PC-9 (cell line): ENCODE measurements around the gene TTLL9. TPM values are rescaled to one million over a fixed set of nuclear protein-coding genes. Genes with fewer than 3 reads are reported as not detected.

ENCODE experiments used
- BruUV-seq: library from RNA; stranded (reverse); fragments of 400-500 nt; replicated peaks from 2 replicates; lab custom pipeline; 2021; lab: Mats Ljungman, UMichigan
- CTCF ChIA-PET: fragments of 300-600 bp; sonication (Branson Sonifier 250); formaldehyde crosslinking; loops from one replicate; lab custom pipeline; 2022; ENCODE audit warnings: antibody characterized with exemption; lab: Charles Lee
- POLR2A ChIA-PET: fragments of 300-600 bp; sonication (Branson Sonifier 250); formaldehyde crosslinking; loops from one replicate; lab custom pipeline; 2022; ENCODE audit warnings: antibody characterized with exemption; ENCODE audit not compliant: unreplicated experiment; lab: Charles Lee
- DNase-seq, 2 experiments: peaks; one replicate each; pipeline versions ENCODE4 v3.0.0 to v3.0.0-alpha.2; 2015 to 2022; ENCODE audit warnings: mixed read lengths in 1 of 2
- H2AFZ ChIP-seq: fragments of 200-600 bp; sonication (generic); 2 replicates; pipeline ENCODE4 v1.8.1; 2017; ENCODE audit warnings: antibody characterized with exemption
- H3F3A ChIP-seq: fragments of 200-600 bp; sonication (generic); 2 replicates; pipeline ENCODE4 v1.8.1; 2017; ENCODE audit warnings: antibody characterized with exemption, mild to moderate bottlenecking, low read depth; ENCODE audit not compliant: insufficient read depth
- H3K27ac ChIP-seq: fragments of 200-600 bp; sonication (generic); 2 replicates; pipeline ENCODE4 v1.6.1; 2016; ENCODE audit warnings: mixed run types
- H3K27me3 ChIP-seq: fragments of 200-600 bp; sonication (generic); 2 replicates; pipeline ENCODE4 v1.6.1; 2016; ENCODE audit warnings: low read depth, mixed run types; ENCODE audit not compliant: insufficient read depth
- H3K36me3 ChIP-seq: fragments of 200-600 bp; sonication (generic); 2 replicates; pipeline ENCODE4 v1.6.1; 2016; ENCODE audit warnings: low read depth, mixed run types
- H3K4me1 ChIP-seq: fragments of 200-600 bp; sonication (generic); replicated peaks from 2 replicates; pipeline ENCODE4 v1.6.1; 2016; ENCODE audit warnings: mixed run types; ENCODE audit not compliant: insufficient read depth
- H3K4me2 ChIP-seq: fragments of 200-600 bp; sonication (generic); 2 replicates; pipeline ENCODE4 v1.6.1; 2017; ENCODE audit warnings: mixed run types
- H3K4me3 ChIP-seq: fragments of 200-600 bp; sonication (generic); 2 replicates; pipeline ENCODE4 v1.6.1; 2016; ENCODE audit warnings: mixed run types
- H3K79me2 ChIP-seq: fragments of 200-600 bp; sonication (generic); 2 replicates; pipeline ENCODE4 v1.6.1; 2017; ENCODE audit warnings: low read depth, mixed run types
- H3K9me2 ChIP-seq: fragments of 200-600 bp; sonication (generic); 2 replicates; pipeline ENCODE4 v1.8.1; 2017; ENCODE audit warnings: mild to moderate bottlenecking; ENCODE audit not compliant: insufficient read depth
- H3K9me3 ChIP-seq: fragments of 200-600 bp; sonication (generic); 2 replicates; pipeline ENCODE4 v1.8.1; 2016; ENCODE audit warnings: low read depth; ENCODE audit not compliant: insufficient read depth
- H4K20me1 ChIP-seq: fragments of 200-600 bp; sonication (generic); 2 replicates; pipeline ENCODE4 v1.8.1; 2017; ENCODE audit not compliant: insufficient read depth
- CTCF ChIP-seq: fragments of 200-600 bp; sonication (generic); conservative IDR thresholded peaks from 2 replicates; pipeline ENCODE4 v1.6.1; 2017; ENCODE audit warnings: mixed run types, antibody characterized with exemption, mild to moderate bottlenecking, moderate library complexity
- EZH2 ChIP-seq: fragments of 200-600 bp; sonication (generic); IDR thresholded peaks from 2 replicates; pipeline ENCODE4 v1.8.0; 2017; ENCODE audit warnings: antibody characterized with exemption, low read depth
- intact Hi-C: fragments of 100-400 bp; cut with micrococcal nuclease; formaldehyde crosslinking; loops from one replicate; pipeline ENCODE4 v1.10.0; 2022; ENCODE audit not compliant: unreplicated experiment
- total RNA-seq: library from RNA; stranded (reverse); gene quantifications from 2 replicates; pipeline ENCODE4 v1.2.3, GENCODE V29; 2021

TTLL9 gene
- total RNA-seq, 1 experiment from 2014 or later, result 1.8 TPM

GRCh38 chr20:31831771-31832306 is 38.6 kb upstream of the TTLL9 start:
- Histone ChIP-seq H3K4me1 (peaks cover 12% of the 10 kb centered on the region), H3K79me2 (no peaks in the 10 kb centered on the region), H3K4me2 (no peak overlapping the region), H3K27ac (no peak overlapping the region), H2AFZ (no peak overlapping the region), H3K4me3 (no peak overlapping the region), H3K27me3 (no peaks in the 10 kb centered on the region), H3F3A (peaks cover 6% of the 10 kb centered on the region; the same call in 1 of the 2 replicates), H4K20me1 (no peaks in the 10 kb centered on the region), H3K9me3 (no peaks in the 10 kb centered on the region), H3K9me2 (no peaks in the 10 kb centered on the region), H3K36me3 (no peaks in the 10 kb centered on the region)
- intact Hi-C loops, result loop anchor here (10.0 kb wide), 1 partner anchor 653 kb away; no protein-coding TSS in a partner anchor
- no TSS peak for BruUV-seq
- ChIA-PET CTCF (no interaction called here), POLR2A (no interaction called here)
- TF ChIP-seq EZH2, result no peak
- DNase-seq, result no peak

GRCh38 chr20:31833130-31833930 is 37.1 kb upstream of the TTLL9 start:
- CTCF ChIA-PET, result no interaction called here
- no peaks in the 10 kb centered on the region for H3K9me3 ChIP-seq
- no TSS peak for BruUV-seq
- peak in 1 of 2 experiments; percentile 67 for DNase-seq
- H2AFZ ChIP-seq, result no peak overlapping the region
- POLR2A ChIA-PET, result no interaction called here
- no peak overlapping the region for H3K27ac ChIP-seq
- no peak overlapping the region for H3K4me2 ChIP-seq
- no peaks in the 10 kb centered on the region for H4K20me1 ChIP-seq
- intact Hi-C loops, result loop anchor here (10.0 kb wide), 1 partner anchor 651 kb away; no protein-coding TSS in a partner anchor
- TF ChIP-seq EZH2, result no peak
- TF ChIP-seq CTCF, result peak; percentile 93
- H3K4me1 ChIP-seq, result peaks cover 12% of the 10 kb centered on the region
- peaks cover 11% of the 10 kb centered on the region; the same call in 1 of the 2 replicates for H3F3A ChIP-seq
- no peaks in the 10 kb centered on the region for H3K36me3 ChIP-seq
- H3K27me3 ChIP-seq, result no peaks in the 10 kb centered on the region
- no peaks in the 10 kb centered on the region for H3K79me2 ChIP-seq
- H3K4me3 ChIP-seq, result no peak overlapping the region
- no peaks in the 10 kb centered on the region for H3K9me2 ChIP-seq

GRCh38 chr20:31833931-31834521 is 36.4 kb upstream of the TTLL9 start:
- CTCF ChIA-PET, result interaction anchor here (0.5 to 0.6 kb wide), 2 partner anchors 73 to 406 kb away, joined by 3 read pairs; no protein-coding TSS in a partner anchor
- Histone ChIP-seq H3K4me2 (no peak overlapping the region), H3K9me2 (no peaks in the 10 kb centered on the region), H2AFZ (no peak overlapping the region), H3K4me3 (no peak overlapping the region), H3K36me3 (no peaks in the 10 kb centered on the region), H3K79me2 (no peaks in the 10 kb centered on the region), H3K9me3 (no peaks in the 10 kb centered on the region), H3F3A (peaks cover 13% of the 10 kb centered on the region; the same call in 1 of the 2 replicates), H3K27me3 (no peaks in the 10 kb centered on the region), H3K27ac (no peak overlapping the region), H4K20me1 (no peaks in the 10 kb centered on the region), H3K4me1 (peaks cover 12% of the 10 kb centered on the region)
- BruUV-seq, result no TSS peak
- TF ChIP-seq CTCF, result no peak
- no peak for TF ChIP-seq EZH2
- DNase-seq, result no peak
- POLR2A ChIA-PET, result no interaction called here
- intact Hi-C loops, result loop anchor here (10.0 kb wide), 1 partner anchor 651 kb away; no protein-coding TSS in a partner anchor
